GM21515 (cell line): ENCODE data around the gene PLEKHG5.

Experiments used
- ATAC-seq: cut with Tn5 transposase; IDR thresholded peaks from one replicate; pipeline ENCODE4 v1.9.1; 2021; ENCODE audit not compliant: unreplicated experiment

The PLEKHG5 gene, protein sequence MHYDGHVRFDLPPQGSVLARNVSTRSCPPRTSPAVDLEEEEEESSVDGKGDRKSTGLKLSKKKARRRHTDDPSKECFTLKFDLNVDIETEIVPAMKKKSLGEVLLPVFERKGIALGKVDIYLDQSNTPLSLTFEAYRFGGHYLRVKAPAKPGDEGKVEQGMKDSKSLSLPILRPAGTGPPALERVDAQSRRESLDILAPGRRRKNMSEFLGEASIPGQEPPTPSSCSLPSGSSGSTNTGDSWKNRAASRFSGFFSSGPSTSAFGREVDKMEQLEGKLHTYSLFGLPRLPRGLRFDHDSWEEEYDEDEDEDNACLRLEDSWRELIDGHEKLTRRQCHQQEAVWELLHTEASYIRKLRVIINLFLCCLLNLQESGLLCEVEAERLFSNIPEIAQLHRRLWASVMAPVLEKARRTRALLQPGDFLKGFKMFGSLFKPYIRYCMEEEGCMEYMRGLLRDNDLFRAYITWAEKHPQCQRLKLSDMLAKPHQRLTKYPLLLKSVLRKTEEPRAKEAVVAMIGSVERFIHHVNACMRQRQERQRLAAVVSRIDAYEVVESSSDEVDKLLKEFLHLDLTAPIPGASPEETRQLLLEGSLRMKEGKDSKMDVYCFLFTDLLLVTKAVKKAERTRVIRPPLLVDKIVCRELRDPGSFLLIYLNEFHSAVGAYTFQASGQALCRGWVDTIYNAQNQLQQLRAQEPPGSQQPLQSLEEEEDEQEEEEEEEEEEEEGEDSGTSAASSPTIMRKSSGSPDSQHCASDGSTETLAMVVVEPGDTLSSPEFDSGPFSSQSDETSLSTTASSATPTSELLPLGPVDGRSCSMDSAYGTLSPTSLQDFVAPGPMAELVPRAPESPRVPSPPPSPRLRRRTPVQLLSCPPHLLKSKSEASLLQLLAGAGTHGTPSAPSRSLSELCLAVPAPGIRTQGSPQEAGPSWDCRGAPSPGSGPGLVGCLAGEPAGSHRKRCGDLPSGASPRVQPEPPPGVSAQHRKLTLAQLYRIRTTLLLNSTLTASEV

DNA sequence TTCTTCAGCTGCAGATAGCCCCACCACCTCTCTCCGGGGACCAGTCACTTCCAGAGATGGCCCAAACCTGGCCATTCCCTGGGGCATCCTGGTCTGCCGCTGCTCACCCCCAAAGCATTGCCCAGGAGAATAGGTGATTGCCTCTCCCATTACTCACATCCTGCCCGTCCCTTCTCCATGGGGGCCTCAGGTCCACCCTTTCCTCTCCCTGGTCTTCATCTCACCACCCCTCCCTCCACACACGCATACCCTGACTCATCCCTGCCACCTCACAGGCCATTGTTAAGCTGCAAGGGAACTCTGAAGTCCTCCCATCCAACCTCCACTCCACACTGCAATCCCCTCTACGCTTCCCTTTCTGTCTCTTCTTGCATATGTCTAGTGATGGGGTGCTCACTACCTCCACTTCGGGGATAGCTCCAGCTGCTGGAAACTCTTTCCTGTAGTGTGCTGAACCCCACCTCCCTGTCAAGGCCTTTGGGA, at the start of gene PLEKHG5:
Gene PLEKHG5 (minus strand): TSS at position 188 of the 483 bp plus-strand sequence. CDS start 14,096 bp downstream, outside the sequence.
- no peak for ATAC-seq

- ATAC-seq: no peak
Observed at GRCh38 chr1:6538956-6539355, 47.5 kb upstream of the PLEKHG5 start.

DNA sequence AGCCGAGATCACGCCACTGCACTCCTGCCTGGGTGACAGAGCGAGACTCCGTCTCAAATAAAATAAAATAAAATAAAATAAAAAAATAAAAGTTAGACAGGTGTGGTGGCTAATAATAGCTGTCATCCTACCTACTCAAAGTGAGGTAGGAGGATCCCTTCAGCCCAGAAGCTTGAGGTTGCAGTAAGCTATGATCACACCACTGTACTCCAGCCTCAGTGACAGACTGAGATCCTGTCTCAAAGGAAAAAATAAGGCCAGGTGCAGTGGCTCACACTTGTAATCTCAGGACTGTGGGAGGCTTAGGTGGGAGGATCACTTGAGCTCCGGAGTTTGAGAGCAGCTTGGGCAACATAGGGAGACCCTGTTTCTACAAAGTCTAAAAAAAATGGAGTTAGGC, 44.8 kb upstream of the PLEKHG5 start:
- ATAC-seq: no peak

- no peak for ATAC-seq
Observed at GRCh38 chr1:6535214-6535613, 43.7 kb upstream of the PLEKHG5 start.

DNA sequence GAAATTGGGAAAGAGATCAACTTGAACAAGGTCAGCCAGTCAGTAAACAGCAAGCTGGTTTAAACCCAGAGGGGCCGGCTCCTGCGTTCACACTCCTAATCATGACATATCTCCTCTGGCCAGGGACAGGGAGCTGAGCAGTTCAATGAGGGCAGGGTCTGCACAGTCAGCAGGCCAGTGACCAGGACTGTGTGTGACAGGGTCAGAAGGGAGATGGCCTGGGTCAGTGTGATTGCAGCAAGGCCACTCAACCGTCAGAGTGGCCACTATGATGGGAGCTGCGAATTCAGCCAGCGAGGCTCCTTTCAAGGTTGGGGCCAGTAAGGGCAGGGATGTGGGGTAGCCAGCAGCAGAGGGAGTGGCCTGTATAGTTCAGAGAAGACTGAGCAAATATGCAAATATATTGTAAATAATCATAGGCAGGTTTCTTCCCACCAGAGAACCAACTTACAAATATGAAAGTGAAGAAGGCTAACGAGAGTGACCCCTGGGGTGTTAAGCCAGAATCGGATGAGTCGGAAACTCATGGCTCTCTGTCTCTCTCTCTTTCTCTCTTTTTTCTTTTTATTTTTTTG, 42.9 kb upstream of the PLEKHG5 start:
- no peak for ATAC-seq

- ATAC-seq: no peak
Observed at GRCh38 chr1:6531996-6532395, 40.5 kb upstream of the PLEKHG5 start.

GRCh38 chr1:6530504-6531160, 39.2 kb upstream of the PLEKHG5 start:
- ATAC-seq: no peak

- no peak for ATAC-seq
Observed at GRCh38 chr1:6528492-6528891, 37.0 kb upstream of the PLEKHG5 start.

- ATAC-seq: no peak
Observed at GRCh38 chr1:6526316-6526715, 34.8 kb upstream of the PLEKHG5 start.

DNA sequence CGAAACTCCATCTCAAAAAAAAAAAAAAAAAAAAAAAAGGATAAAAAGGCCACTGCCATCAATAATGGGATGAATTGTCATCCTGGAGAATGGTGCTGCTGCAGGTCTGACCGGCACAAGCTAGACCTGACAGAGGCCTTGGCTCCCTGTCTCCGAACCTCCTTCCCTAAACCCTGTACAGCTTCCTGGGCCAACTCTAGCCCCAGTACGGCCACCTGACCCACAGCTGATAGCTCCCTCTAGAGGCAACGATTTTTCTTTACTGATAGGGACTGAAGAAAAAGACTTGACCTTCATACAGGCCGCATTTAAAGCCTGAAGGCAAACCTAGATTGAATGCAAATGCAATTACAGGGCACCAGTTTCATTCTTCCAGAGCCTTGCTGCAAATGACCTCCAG, 32.1 kb upstream of the PLEKHG5 start:
- ATAC-seq: no peak

DNA sequence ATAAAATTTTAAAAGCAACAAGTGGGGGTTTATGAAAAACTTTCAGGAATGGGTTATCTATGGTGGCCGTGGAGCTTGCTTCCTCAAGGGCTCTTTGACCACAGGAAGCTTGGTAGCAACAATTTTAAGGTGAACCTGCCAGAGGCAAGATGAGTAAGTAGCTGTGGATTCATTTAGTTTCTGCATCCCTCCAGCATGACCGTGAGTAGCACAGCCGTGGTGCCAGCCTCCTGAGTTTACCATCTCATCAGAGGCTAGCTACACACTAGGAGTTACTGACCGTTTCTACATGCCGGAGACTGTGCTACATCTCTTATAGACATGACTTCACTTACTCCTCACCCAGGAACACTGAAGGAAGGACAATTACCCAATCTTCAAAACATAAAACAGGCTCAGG, 30.1 kb upstream of the PLEKHG5 start:
- ATAC-seq: no peak

DNA sequence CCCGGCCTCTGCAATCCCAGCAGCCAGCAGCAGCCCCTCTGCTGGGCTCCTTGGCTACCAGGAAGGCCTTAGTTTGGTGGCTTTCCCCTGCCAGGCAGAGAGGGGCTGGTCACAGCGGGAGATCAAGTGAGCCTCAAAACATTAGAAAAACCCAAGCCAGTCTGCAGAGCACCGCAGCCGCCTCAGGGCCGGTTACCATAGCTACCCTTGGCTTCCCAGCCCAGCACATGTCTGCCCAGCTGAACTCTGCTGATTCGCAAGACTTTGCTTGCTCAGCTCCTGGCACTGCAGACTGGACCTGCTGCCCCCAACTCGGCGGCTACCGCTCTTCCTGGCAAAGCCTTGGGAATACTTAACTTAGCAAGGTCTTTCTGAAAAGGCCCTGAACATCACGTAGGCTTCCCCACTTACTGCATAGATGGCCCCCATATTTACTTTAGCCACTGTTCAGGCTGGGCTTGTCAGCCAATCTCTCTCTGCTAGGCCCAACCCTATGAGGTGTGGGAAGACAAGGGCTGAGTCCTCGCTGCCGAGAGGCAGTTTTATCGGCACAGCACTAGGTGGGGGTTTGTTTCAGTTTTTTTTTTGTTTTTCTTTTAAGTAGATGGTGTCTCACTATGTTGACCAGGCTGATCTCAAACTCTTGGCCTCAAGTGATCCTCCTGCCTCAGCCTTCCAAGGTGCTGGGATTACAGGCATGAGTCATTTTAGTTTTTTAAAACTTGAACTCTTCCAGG, 28.6 kb upstream of the PLEKHG5 start:
- ATAC-seq: no peak

GRCh38 chr1:6519491-6519934, 28.0 kb upstream of the PLEKHG5 start:
- no peak for ATAC-seq

DNA sequence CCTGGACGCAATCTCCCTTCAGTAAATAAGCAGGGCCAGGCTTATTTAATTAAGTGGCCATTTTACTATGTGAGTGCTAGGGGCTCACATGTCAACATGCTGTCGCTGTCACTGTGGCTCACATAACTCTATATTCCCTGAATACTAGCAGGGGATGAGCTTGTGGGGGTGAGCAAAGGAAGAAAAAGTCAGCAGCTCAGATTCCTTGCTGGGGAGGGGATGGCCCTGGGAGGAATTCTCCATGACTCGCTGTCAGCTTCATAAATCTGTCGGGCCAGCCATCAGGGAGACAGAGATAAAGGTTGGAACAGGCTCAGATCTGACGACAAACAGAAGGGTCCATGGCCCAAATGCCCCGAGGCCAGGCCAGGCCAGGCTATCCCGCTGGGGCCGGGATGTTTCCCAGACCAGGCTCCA, 26.0 kb upstream of the PLEKHG5 start:
- ATAC-seq: no peak

GRCh38 chr1:6515771-6516170, 24.3 kb upstream of the PLEKHG5 start:
- no peak for ATAC-seq

GRCh38 chr1:6513320-6513801, 21.9 kb upstream of the PLEKHG5 start:
- no peak for ATAC-seq

DNA sequence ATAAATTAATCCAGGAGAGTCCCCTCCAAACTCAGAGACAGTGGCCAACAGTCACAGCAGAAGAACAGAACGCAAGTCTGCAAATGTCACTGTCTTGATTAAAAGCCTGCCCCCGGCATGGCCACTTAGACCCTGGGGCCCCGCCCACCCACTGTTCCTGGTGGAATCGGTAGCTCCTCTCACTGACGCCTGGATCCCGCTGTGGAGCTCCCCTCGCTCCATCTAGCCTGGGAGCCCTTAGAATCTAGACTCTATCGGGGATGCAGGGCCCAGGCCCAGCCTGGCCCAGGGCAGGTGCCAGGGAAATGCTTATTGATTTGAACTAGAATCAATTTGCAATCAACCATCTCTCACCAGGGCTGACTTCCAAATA, 21.4 kb upstream of the PLEKHG5 start:
- ATAC-seq: no peak

GRCh38 chr1:6512245-6512907, 20.9 kb upstream of the PLEKHG5 start:
- ATAC-seq: no peak

- ATAC-seq: no peak
Observed at GRCh38 chr1:6511561-6512244, 20.2 kb upstream of the PLEKHG5 start.
